ENCODE data around the gene KDM6A.
"Not testable (repeated sequence)": the region's sequence is repeated elsewhere in the genome, so short reads cannot be mapped to it uniquely, and the experiment has no call there.

Gene KDM6A

DNA sequence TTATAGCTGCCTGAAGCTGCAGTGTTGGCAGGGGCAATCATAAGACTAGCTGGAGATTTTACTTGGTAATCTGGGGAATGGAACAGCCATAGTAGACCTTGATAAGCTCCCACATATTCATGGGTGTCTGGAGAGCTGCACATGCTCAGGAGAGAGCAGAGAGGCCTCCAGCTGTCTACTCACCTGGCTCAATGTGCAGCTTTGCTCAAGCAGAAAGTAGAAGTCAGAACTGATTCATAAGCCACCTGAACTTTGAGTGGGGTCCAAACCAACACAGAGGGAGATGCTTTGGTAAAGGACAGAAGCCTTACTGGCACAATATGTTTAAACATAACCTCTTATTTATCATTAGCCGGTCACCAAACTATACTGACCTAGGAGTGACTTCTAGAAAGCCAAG lies 54.4 kb downstream of the KDM6A start:
- no peak for DNase-seq (ENCODE audit: low read depth)

DNA sequence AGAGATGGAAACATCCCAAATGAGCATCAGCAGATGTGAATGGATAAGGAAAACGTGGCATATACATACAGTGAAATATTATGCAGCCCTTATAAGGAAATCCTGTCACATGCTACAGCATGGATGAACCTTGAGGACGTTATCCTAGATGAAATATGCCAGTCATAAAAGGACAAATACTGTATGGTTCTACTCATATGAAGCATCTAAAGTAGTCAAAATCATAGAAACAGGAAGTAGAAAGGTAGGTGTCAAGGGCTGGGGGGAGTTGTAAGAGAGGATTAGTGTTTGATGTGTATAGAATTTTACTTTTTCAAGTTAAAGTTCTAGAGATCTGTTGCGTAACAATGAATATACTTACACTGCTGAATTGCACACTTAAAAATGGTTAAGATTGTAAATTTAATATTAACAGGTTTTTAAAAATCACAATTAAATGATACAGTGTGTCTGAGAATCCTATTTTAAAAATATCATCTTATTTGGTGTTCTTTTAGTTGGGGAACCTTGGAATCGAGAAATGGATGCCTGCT lies 58.5 kb downstream of the KDM6A start:
- no peak for DNase-seq (ENCODE audit: low read depth)

DNA sequence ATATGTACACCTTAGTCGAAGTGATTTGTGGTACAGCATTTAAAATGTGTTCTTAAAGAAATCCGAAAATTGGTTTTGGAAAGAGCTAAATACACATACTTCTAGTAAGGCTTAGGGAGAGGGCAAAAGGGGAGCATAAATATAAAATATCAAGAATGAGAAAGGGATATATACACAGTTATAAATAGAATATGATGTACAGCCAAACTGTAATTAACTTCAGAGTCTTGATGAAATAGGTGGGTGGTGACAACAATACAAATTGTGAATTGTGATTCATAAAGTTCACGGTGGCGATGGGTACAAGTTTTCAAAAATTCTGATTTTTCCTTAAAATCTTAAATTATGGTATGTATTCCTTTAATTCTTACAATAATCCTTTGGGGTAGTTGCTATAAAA lies 62.2 kb downstream of the KDM6A start:
- no peak for DNase-seq (ENCODE audit: low read depth)

DNA sequence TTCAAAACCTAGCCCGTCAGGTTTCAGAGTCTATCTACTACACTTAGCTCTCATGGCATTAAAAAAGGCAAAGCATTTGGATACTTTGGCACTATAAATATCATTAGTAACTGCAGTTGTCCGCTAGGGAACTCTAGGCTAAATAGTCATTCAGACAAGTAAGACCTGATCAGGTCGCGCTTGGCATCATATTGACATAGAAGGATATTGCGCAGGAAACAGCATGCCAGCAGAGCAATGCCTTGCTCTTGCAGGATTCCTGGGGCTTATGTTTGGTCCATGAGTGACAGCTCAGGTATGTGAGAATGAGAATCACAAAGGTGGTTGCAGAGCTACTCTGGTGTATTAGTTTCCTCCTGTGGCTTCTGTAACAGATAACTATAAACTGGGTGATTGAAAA lies 62.7 kb downstream of the KDM6A start:
- no peak for DNase-seq (ENCODE audit: low read depth)

DNA sequence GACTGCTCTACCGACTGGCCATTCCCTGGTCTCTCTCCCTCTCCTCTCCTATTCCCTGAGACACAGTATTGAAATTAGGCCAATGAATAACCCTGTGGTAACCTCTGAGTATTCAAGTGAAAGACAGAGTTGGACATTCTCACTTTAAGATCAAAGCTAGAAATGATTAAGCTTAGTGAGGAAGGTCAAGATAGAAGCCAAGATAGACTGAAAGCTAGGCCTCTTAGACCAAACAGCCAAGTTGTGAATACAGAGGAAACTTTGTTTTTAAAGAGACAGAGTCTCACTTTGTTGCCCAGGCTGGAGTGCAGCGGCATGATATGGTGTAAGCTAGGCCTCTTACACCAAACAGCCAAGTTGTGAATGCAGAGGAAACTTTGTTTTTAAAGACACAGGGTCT lies 64.6 kb downstream of the KDM6A start:
- DNase-seq (ENCODE audit: low read depth): no peak

DNA sequence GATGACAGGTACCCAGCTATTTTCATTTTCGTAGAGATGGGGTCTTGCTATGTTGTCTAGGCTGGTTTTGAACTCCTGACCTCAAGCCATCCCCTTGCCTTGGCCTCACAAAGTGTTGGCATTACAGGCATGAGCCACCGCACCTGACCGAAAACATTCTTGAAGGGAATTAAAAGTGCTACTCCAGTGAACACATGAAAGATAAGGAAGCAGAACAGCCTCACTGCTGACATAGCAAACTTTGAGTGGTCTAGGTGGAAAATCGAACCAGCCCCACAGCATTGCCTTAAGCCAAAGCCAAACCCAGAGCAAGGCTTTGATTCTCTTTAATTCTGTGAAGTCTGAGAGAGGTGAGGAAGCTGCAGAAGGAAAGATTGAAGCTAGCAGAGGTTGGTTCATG lies 65.1 kb downstream of the KDM6A start:
- DNase-seq (ENCODE audit: low read depth): no peak

DNA sequence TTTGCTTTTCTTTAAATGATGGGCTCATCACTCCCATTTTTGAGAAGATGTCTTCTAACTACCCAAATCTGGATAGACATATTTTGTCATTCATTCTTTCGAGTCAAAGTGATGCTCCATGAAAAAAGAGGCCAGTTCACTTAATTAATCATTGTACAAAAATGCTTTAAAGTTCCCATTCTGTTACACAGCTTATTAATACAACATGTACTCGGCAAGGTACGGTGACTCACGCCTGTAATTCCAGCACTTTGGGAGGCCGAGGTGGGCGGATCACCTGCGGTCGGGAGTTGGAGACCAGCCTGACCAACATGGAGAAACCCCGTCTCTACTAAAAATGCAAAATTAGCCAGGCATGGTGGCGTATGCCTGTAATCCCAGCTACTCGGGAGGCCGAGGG lies 67.6 kb downstream of the KDM6A start:
- DNase-seq (ENCODE audit: low read depth): not testable (repeated sequence)

DNA sequence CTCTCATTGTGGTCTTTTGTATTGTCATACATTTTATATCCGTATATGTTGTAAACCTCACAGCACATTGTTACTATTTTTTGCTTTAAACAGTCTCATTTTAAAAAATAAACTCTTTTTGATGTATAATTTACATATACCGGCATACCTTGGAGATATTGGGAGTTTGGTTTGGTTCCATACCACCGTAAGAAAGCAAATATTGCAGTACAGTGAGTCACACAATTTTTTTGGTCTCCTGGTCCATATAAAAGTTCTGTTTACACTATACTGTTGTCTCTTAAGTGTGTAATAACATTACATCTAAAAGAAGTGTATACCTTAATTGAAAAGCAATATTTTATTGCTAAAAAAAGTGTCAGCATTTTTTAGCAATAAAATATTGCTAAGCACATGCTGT lies 70.0 kb downstream of the KDM6A start:
- no peak for DNase-seq (ENCODE audit: low read depth)

DNA sequence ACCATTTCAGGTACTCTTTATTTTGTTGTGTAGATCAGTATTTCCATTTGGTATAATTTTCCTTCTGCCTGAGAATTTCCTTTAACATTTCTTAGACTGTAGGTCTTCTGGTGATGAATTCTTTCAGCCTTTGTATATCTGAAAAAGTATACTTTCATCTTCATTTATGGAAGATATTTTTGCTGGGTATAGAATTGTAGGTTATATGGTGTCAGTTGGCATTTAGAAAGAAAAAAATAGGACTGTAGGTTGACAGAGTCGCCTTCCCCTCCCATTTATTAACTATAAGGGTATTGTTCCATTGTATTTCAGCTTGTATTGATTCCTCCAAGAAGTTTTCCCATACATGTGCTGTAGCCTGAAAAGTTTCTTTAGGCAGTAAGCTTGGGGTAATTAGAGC lies 71.9 kb downstream of the KDM6A start:
- DNase-seq (ENCODE audit: low read depth): no peak

DNA sequence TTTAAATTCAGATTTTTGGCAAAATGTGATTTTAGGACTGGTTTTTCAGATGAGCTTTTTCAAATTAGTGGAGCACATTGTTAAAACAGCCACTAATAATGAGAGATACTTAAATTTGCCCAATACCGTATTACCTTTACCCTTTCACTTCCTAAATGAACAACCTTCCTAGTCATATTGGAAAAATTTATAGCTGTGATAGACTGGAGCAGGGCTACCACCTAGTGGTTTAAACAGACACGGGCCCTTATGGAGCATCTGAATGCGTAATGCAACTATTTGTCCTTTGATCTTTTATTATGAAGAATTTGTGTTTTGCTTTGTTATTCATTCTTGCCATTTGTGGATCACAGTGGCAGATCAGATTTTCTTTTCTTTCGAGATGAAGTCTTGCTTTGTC lies 72.7 kb downstream of the KDM6A start:
- no peak for DNase-seq (ENCODE audit: low read depth)

DNA sequence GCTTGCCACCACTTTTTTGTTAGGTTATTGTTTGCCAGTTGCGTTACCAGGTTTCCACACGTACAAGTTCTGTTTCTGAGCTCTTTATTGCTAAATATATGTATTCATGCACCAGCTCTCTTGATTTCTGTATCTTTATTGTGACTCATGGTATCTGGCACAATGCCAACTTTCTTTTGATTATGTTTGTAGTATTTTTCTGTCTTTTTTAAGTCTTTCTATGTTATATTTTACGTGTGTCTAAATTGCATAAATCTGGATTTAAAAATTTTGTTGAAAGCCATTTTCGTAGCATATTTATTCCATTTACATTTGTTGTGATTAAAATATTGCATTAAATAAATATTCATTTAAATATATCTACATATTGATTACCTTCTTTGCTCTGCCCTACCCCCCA lies 73.8 kb downstream of the KDM6A start:
- DNase-seq (ENCODE audit: low read depth): no peak

DNA sequence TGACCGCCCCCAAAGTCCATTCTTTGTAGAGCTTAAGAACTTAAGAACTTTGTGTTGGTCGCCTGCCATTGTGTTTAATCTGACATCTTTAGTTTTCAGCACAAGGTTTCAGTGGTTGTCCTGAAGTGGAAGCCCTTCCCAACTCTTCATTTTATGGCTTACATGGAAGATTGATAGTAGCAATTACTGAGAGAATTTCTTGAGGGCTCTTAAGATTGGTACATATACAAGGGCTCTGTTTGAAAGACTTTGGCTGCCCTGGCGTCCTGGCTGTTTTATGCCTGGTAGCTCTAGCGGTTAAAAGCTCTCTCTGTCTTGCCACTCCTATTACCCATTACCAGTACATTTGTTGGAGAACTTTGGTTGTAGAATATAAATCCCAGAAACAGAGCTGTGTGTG lies 75.0 kb downstream of the KDM6A start:
- DNase-seq (ENCODE audit: low read depth): no peak

DNA sequence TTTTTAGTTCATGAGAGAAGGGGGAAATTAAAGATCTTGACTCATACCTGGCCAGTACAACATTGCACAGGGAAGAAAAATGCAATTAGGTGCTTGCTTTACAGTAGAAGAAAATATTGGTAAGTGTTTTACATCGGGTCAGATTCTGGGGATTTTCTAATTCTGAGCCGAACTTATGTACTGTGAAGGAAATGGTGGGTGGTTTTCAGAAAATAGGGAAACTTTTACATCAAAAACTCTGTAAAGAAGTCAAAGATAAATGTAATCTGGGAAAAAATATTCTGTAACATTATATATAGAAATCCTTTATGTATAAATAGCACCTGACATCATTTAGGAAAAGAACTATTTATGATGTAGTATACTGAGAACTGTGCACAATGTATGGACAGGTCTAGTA lies 75.4 kb downstream of the KDM6A start:
- no peak for DNase-seq (ENCODE audit: low read depth)

DNA sequence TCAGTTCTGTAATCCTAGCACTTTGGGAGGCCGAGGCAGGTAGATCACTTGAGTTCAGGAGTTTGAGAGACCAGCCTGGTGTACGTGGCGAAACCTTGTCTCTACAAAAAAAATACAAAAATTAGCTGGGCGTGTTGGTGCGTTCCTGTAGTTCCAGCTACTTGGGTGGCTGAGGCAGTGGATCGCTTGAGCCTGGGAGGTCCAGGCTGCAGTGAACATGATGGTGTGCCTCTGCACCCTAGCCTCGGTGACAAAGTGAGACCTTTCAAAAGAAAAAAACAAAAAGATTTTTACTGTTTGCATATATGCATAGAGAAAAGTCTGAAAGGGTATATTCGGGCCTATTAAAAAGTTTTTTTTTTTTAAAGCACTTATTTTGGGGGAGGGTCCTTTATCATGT lies 76.1 kb downstream of the KDM6A start:
- no peak for DNase-seq (ENCODE audit: low read depth)

DNA sequence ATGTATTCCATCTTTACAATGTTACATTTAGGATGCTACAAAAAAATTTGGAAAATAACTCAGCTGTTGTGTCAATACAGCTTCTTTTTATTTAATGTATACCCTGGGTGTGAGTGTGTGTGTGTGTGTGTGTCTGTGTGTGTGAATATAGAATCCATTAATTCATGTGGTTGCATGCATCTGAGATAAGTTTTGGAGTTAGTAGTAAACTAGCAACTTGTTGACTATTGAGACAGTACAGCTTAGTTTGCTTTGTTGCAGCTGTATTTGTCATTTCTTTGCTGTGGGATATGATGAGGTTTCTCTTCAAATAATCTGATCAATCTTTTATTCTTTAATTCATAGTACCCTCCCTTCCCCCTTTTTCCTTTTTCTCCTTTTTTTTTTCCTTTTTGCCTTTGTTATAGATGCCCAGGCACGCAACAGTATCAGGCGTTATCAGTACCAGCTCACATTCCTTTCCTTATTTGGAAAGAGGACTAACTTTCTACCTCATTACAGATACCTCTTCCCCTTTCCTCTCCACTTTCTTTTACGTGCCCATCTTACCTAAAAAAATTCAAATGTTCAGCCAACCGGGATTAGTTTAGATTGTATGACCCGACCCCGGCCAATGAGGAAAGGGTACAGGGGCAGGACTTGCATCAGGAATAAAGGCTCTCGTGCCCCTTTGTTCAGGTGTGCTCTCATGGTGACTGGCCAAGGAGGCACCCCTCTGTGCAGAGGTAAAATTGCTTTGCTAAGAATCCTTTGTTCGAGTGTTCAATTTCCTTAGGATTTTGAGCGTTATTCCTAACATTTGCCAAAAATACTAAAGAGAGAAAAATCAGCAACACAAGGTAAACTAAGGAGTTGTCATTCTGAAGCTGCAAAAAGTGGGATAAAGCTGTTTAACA lies 77.7 kb downstream of the KDM6A start:
- not testable (repeated sequence) for DNase-seq (ENCODE audit: low read depth)

DNA sequence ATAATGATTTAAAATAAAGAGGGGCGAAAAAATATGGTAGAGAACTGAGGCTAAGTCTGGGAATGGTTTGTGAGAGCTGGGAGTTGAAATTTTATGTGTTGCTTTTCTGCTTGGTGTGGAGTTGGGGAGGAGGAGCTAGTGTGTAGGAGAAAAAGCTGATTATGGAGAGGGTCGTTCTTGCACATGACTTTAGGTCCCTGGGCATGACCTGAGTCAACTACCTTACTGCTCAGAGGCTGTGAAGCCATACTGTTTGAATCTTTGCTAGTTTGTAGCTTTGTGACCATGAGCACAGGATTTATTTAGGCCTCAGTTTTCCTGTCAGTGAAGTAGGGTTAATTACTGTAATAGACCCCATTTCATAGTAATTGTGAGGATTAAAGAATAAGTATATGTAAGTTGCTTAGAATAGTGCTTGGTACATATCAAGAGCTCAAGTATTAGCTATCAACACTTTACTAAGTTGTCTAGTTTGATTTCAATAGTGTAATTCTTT lies 78.6 kb downstream of the KDM6A start:
- no peak for DNase-seq (ENCODE audit: low read depth)

DNA sequence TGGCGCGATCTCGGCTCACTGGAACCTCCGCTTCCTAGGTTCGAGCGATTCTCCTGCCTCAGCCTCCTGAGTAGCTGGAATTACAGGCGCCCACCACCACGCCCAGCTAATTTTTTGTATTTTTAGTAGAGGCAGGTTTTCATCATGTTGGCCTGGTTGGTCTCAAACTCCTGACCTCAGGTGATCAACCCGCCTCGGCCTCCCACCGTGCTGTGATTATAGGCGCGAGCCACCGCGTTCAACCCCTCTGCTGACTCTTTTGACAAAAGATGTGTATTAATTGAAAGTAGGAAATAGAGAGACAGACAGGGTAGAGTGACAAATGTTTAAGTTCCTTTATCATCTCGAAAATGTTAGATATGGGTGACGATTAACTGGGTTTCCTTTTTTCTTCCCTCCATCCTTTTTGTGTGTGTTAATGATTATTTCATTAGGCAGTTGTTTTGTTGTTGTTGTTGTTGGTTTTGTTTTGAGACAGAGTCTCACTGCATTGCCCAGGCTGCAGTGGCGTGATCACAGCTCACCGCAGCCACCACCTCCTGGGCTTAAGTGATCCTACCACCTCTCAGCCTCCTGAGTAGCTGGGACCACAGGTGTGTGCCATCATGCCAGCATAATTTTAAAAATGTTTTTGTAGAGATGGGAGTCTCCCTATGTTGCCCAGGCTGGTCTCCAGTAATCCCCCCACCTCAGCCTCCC lies 79.5 kb downstream of the KDM6A start:
- DNase-seq (ENCODE audit: low read depth): no peak

DNA sequence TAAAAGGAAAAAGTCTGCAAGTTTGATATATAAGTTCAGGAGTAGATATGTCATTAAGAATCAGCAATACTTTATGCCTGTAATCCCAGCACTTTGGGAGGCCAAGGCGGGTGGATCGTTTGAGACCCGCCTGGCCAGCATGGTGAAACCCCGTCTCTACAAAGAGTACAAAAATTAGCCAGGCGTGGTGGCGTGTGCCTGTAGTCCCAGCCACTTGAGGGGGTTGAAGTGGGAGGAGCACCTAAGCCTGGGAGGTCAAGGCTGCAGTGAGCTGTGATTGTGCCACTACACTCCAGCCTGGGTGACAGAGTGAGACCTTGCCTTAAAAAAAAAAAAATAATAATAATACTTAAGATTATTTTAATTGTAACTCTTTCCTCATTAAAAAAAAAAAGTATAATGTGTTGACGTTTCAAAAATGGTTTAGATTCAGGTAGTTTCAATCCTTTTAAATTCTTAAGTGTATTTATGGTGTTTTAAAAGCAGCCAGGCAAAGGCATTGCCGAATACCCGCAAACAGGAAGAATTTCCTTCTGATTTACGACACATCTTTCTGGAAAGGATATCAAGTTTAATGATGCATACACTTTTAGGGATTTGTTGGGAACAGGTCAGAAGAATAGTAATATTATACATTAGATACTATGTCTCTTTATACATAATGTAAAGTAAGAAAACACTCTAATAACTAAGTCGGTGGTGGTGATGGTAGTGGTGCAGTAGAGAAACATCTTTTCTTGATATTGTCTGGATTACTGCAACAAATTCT lies 80.9 kb downstream of the KDM6A start:
- DNase-seq (ENCODE audit: low read depth): no peak

DNA sequence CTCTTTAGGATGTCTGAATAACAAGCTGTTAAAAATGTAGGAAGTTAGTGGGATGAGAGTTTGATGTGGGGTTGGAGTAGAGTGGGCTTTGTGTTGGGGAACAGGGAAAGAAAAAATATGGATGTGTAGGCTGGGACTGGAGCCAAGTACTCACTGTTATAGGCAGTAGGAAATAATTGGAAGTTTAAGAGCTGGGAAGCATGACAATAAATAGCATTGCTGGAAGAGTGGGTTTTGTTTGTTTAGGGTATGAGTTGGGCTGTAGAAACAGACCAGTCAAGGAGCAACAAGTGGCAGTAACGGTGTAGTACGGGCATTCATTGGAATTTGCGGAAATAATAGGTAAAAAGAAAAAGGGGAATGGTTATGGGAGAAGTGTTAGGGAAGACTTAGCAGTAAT lies 81.6 kb downstream of the KDM6A start:
- no peak for DNase-seq (ENCODE audit: low read depth)

DNA sequence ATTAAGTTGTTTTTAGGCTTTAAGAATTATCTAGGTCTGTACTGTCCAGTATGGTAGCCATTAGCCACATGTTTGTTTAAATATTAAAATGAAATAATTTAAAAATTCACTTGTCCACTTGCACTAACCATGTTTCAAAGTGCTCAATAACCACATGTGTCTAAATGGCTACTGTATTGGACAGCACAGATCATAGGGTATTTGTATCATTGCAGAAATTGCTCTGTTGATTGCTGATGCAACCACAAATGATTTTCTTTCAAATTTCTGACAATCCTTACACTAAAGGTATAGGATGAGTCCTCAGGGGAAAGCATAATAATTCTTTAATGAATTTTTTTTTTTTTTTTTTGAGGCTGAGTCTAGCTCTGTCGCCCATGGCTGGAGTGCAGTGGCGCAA lies 84.9 kb downstream of the KDM6A start:
- no peak for DNase-seq (ENCODE audit: low read depth)

DNA sequence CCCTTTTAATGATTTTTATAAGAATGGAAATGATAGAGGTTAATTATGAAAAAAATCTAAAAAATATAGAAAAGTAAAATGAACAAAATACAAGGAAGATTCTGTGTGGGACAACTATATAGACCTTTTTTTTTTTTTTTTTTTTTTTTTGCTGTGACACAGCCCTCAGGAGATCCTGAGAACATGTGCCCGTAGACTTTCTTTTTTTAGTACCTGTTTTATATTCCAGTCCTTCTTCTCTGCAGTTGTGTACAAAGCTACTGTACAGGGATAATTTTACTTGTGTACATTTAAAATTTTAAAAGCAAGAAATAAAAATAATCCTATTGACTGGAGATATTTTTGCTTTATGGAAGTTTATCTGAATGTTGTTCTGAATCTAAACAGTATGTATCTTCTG lies 85.5 kb downstream of the KDM6A start:
- DNase-seq (ENCODE audit: low read depth): no peak

DNA sequence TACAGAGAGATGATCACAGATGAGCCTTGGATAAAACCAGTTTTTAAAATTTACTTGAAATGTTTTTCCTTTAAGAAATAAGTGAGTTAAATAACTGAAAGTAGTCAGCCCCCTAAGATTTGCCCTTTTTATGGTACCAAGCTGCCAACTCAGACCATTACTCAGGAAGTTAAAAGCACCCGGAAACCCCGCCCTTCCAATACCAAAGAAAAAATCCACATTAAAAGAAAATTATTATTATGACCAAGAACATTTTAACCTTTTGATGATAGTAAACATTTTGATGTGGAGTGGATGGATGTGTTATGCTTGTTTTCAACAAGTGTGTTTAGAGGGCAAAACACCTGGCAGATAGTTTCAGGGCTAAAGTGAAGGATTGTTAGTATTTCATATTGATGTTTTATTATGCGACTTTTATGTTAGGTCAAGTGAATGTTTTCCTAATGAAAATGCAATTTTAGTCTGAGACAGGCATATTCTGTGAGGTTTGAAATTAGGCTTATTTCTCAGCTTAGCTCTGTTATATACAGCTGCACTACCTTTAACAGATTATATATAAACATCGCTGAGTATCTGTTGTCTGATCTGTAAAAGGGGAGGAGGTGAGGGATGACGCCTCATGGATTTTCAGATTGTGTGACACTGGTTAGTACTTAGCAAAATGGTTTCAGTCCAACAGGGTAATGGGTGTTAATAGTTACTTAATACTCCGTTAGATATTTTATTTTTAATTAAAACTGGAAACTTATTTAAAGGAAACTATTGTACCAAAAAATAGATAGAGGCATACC lies 89.0 kb downstream of the KDM6A start:
- DNase-seq (ENCODE audit: low read depth): no peak
